HG03025 (cell line): ENCODE data around the gene MRPL28.

Experiments used
- ATAC-seq: cut with Tn5 transposase; IDR thresholded peaks from one replicate; pipeline ENCODE4 v1.9.1; 2021; ENCODE audit warnings: mild to moderate bottlenecking, moderate library complexity; ENCODE audit not compliant: unreplicated experiment, low FRiP score

Gene MRPL28

DNA sequence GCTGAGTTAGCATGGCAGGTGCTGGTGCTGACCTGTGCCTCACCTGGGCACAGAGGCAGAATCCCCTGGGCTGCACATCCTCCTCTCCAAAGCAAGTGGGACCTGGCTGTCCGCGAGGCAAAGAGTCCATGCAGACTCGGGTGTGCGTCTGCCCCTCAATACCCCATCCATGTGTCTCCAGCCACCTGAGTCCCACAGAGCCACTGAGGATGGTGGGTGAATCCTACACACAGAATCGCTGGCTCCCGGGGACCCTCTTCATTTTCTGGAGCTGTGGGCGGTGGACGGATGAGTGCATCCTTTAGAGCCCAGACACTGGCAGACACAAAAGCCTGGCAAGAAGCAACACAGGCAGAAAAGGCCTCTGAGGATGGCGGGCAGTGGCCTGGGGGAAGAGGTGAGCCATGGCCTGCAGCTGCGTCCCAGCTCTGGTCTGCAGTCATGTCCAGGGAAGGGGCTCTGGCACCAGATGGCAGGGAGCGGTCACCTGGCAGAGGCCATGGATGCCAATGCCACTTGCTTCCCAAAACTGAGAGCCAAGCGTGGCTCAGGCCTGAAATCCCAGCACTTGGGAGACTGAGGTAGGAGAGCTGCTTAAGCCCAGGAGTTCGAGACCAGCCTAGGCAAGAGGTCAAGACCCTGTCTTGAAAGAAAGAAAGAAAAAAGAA, 47.7 kb downstream of the MRPL28 start:
- no peak for ATAC-seq

DNA sequence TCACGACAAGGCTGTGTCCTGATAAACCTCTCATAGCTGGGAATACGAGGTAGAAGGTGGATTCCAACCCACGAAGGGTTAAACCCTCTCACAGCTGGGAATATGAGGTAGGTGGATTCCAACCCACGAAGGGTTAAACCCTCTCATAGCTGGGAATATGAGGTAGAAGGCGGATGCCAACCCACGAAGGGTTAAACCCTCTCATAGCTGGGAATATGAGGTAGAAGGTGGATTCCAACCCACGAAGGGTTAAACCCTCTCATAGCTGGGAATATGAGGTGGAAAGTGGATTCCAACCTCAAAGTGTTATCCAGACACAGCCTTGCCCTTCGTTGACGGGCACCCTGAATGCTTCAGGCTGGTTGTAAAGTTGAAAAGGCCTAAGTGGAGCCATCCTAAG, 48.8 kb downstream of the MRPL28 start:
- ATAC-seq, result no peak

DNA sequence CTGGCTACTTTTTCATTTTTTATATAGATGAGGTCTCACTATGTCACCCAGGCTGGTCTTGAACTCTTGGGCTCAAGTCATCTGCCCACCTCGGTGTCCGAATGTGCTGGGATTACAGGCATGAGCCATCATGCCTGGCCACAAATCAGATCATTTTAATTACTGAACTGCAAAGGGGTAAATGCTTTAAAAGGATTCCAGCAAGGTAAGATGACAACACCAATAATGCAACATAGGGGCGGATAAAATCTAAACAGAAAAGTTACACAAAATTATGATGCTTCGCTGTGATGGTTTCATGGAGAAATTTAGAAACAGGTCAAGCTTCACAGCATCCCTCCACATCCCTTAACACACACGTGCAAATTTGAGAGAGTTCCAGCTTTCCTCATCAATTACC, 50.1 kb downstream of the MRPL28 start:
- ATAC-seq, result no peak

DNA sequence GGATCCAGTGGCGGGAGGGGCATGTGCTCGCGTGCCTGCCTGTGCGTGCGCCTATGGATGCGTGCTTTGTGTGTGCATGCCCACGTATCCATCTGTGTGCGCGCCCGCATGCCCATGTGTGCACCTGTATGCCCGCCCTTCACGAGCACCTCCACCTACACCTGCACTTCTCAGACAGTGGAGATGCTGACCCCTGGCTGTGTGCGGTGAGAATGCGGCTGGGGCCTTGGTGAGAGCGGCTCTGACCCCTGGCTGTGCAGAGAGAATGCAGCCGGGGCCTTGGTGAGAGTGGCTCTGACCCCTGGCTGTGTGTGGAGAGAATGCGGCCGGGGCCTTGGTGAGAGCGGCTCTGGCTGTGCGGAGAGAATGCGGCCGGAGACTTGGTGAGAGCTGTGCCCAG, 51.7 kb downstream of the MRPL28 start:
- ATAC-seq, result no peak

DNA sequence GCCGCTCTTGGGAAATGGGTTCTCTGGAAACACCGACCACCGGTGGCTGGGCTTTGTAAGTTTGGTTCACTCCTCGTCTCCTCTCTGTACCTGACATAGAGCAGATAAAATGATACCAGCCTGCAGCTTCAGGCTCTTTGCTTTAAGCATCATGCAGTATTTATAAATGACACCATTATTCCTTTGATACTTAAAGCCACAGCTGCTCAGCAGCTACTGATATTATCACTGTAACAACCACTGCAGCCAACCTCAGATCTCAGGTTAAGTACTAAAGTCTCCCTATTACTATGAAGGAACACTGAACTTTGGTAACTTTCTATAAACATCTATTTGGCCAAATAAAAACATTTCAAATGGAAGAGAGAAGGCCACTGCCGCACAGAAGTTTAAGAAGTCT, 52.8 kb downstream of the MRPL28 start:
- ATAC-seq, result no peak
